Hematopoietic multipotent progenitor cell treated with erythropoietin and hydrocortisone succinate and interleukin-3 and kit ligand, for 8 days (in vitro differentiated cells): ENCODE measurements around the gene MRPL28.
"Not testable (repeated sequence)": the region's sequence is repeated elsewhere in the genome, so short reads cannot be mapped to it uniquely, and the experiment has no call there.

Source experiments
- DNase-seq: peaks from one replicate; pipeline ENCODE4 v3.0.0-alpha.2; 2015

The MRPL28 gene

GRCh38 chr16:359067-359763, 11.1 kb downstream of the MRPL28 start:
- DNase-seq = no peak

- DNase-seq = no peak
These were observed 13.6 kb downstream of the MRPL28 start for GRCh38 chr16:356741-357140.

- no peak for DNase-seq
These were observed 15.3 kb downstream of the MRPL28 start for GRCh38 chr16:354971-355461.

GRCh38 chr16:354291-354881, 16.0 kb downstream of the MRPL28 start:
- no peak for DNase-seq

- no peak for DNase-seq
These were observed 16.7 kb downstream of the MRPL28 start for GRCh38 chr16:353404-354290.

- DNase-seq = peak; percentile 96
These were observed 17.6 kb downstream of the MRPL28 start, which contains the start of gene AXIN1 for GRCh38 chr16:352547-353403. Gene AXIN1, minus strand, starts transcription at chr16:352723. Its CDS starts 5,698 bp downstream, at chr16:347025.

- DNase-seq = no peak
These were observed 18.4 kb downstream of the MRPL28 start for GRCh38 chr16:351804-352520.

- no peak for DNase-seq
These were observed 20.1 kb downstream of the MRPL28 start for GRCh38 chr16:350203-350602.

- no peak for DNase-seq
These were observed 21.1 kb downstream of the MRPL28 start for GRCh38 chr16:349211-349610.

GRCh38 chr16:348495-348894, 21.8 kb downstream of the MRPL28 start:
- DNase-seq = not testable (repeated sequence)

- no peak for DNase-seq
These were observed 23.1 kb downstream of the MRPL28 start for GRCh38 chr16:347203-347602.

- no peak for DNase-seq
These were observed 23.8 kb downstream of the MRPL28 start for GRCh38 chr16:346587-346986.

- DNase-seq = no peak
These were observed 24.6 kb downstream of the MRPL28 start for GRCh38 chr16:345772-346171.

GRCh38 chr16:342455-343213, 27.7 kb downstream of the MRPL28 start:
- DNase-seq = no peak

GRCh38 chr16:341974-342336, 28.4 kb downstream of the MRPL28 start:
- DNase-seq = not testable (repeated sequence)

- DNase-seq = not testable (repeated sequence)
These were observed 29.0 kb downstream of the MRPL28 start for GRCh38 chr16:341095-341973.

GRCh38 chr16:340370-341091, 29.8 kb downstream of the MRPL28 start:
- no peak for DNase-seq

GRCh38 chr16:339680-340079, 30.7 kb downstream of the MRPL28 start:
- DNase-seq = peak; percentile 57

GRCh38 chr16:337975-338575, 32.3 kb downstream of the MRPL28 start:
- no peak for DNase-seq
